Activated CD4-positive, CD25-positive, alpha-beta regulatory T cell treated with anti-CD3 and anti-CD28 coated beads, Interleukin-2, amount 50 U/mL, for 24 hours (primary cell): Measurements from ENCODE around the gene THAP8.

Experiments
- ATAC-seq, 2 donors: fragments of 150-1000 bp; cut with Tn5 transposase; one replicate each; pipeline ENCODE4 v1.10.0; 2021; ENCODE audit warnings: mild to moderate bottlenecking in 1 of 2, moderate library complexity in 1 of 2

The THAP8 gene

DNA sequence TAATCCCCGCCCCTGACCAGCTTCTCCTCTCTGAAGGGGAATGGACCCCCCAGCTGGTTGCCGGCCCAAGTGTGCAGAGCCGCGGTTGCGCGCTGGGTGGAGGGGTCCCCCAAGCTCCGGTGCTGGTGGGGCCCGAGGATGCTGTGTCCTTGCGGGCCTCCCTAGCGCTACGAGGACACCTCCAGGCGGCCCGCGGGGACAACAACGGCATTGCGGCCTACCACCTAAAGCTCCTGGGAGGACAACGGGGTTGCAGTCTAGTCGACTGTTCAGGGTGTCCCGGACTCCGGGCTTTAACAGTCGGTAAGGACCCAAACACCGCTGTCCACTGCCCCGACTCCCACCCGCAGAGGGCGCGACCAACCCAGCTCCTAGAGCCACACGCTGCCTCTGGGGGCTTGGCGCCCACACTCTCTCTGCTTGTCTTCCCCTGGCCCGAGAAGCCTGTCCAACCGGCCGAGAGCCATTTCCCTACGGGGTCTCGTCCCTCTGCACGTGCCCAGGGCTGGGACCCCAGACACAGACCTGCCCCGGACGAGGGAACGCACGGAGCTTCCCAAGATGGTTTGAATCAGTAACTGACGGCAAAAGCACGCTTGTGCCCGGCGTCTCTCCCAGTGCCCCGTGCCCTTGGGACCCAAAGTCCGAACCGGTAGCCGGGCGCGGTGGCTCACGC is 60.0 kb downstream of the THAP8 start:
- ATAC-seq, result no peak

DNA sequence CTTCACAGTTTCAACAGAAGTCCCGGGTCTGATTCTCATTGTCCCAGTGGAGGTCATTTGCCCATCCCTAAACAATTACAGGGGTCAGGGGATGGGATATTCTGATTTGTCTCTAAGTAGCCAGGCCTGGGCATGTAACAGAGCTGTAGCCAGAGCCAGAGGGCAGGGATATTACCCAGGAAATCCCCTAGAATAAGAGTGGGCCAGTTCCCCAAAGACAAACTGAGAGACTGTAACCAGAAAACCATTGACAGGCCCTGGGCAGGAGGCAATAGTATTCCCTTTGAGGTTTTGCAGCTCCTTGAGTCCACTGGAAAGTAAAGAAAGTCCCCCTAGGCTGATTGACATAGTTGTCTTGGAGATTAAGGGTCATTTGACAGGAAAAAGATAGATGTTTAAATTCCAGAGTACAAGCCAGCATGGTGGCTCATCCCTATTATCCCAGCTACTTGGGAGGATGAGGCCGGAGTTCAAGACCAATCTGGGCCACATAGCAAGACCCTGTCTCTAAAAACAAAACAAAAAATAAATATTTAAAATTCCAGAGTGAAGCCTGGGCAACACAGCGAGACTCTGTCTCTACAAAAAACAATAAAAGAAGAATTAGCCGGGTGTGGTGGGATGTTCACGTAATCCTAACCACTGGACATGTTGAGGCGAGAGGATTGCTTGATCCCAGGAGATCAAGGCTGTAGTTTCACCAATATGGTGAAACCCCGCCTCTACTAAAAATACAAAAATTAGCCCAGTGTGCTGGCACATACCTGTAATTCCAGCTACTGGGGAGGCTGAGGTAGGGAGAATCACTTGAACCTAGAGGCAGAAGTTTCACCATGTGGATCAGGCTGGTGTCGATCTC is 60.9 kb downstream of the THAP8 start:
- ATAC-seq, result no peak

DNA sequence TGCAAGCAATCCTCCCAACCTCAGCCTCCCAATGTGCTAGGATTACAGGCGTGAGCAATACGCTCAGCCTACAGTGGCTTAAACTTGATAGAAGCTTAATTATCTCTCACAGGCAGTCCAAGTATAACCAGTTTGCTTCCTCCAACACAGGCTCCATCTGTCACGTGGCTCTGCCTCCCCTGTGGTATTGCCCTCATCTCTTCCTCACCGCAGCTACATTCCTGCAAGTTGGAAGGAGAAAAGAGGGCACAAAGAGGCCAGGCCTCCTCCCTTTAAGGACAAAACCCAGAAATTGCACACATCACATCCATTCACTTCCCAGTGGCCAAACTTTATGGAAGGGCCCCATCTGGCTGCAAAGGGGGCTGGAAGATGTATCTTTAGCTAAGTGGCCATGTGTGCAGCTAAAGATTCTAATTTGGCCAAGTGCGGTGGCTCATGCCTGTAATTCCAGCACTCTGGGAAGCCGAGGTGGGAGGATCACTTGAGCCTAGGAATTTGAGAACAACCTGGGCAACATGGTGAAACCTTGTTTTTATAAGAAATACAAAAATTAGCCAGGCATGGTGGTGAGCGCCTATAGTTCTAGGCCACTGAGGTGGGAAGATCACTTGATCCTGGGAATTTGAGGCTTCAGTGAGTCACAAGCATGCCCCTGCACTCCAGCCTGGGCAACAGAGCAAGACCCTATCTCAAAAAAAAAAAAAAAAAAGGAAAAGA is 62.2 kb downstream of the THAP8 start:
- no peak for ATAC-seq

DNA sequence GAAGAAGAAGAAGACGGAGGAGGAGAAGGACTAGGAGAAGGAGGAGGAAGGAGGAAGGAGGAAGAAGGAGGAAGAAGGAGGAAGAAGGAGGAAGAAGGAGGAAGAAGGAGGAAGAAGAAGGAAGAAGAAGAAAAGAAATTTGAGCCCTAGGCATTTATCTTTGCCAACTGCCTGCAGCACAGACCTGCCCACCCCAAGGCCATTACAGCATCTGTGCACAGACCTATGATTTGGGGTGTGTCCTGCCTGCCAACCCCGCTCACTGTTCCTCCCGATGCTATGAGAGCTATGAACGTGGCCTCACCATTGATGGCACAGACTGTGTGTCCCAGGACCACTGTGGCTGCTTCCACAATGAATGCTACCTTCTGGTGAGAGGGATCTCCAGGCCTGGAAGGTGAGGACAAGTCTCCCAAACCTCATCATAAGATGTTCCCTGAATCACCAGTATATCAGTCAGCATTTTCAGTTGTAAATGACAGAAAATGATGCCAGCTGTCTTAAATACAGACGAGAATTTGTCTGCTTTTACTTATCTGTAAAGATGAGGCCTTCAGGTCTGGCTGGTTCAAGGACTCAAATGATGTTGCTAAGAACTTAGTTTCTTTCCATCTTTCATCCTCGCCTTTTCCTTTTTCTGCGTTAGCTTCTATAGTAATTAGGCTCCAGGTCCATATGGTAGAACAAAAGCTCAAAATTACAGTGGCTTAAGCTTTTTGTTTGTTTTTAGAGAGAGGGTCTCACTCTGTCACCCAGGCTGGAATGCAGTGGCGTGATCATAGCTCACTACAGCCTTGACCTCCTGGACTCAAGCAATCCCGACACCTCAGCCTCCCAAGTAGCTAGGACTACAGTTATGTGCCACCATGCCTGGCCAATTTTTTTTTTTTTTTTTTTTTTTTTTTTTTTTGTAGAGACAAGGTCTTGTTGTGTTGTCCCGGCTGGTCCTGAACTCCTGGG is 63.0 kb downstream of the THAP8 start:
- no peak for ATAC-seq

DNA sequence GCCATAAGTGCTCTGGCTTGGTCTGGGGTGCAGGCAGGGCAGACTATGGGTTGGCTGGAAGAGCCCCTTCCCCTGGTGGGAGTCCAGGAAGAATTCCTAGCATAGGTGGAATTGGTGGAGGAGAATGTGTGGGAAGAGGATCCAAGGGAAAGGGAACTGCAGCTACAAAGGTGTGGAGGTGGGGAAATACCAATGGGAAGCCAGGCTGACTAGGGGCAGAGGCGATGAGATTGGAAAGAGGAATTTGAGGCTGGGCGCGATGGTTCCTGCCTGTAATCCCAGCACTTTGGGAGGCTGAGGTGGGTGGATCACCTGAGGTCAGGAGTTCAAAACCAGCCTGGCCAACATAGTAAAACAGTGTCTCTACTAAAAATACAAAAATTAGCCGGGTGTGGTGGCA is 63.9 kb downstream of the THAP8 start:
- ATAC-seq, result no peak

DNA sequence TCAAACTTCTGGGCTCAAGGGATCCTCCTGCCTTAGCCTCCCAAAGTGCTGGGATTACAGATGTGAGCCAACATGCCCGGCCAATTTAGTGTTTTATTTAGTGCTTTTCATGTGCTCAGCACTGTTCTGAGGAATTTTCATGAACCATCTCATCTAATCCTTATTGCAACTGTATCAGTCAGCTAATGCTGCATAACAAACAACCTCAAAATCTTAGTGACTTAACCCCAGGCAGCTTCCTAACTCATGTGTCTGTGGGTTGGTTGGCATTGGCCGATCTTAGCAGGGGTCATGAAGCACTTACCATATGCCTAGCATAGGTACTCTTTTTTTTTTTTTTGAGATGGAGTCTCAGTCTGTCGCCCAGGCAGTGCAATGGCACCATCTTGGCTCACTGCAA is 65.3 kb downstream of the THAP8 start:
- no peak for ATAC-seq

DNA sequence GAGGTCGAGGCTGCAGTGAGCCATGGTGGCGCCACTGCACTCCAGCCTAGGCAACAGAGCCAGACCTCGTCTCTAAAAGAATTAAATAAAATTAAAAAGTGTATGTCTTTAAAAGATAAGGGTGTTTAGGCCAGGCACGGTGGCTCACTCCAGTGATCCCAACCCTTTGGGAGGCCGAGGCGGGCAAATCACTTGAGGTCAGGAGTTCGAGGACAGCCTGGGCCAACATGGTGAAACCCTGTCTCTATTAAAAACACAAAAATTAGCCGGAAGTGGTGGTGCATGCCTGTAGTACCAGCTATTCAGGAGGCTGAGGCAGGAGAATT is 66.6 kb downstream of the THAP8 start:
- no peak for ATAC-seq

DNA sequence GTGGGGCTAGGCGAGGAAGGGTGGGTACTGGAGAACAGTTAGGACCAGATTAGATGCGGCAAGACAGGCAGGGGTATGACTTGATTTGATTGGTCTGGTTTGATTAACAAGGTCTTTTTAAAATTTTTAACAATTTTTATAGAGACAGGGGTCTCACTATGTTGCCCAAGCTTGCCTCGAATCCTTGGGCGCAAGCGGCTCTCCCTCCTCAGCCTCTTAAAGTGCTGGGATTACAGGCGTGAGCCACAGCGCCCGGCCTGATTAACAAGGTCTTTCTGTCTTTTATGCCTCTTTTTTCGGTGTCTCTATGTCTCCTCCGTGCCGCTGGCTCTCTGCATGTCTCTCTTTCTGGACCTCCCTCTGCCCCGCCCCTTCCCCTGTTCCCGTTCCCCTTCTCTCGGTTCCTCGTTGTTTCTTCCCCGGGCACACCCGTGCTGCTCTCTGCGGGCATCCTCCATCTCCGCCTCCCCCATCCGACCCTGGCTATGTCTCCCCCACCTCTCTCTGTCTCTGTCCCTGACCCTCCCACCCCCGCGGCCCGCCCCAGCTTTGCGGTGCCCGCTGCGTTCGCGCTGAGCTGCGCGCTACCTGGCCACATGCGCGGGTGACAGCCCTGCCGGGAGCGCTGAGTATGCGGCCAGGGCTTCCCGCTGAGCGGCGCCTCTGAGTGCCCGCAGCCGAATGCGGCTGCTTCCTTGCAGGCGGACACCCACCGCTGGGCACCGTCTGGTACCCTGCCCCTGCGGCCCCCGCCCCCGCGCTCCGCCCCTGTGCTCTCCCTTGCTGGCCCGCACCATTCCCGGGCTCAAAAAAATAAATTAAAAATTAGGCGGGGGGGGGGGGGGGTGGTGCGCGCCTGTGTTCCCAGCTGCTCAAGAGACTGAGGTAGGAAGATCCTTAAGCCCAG is 67.2 kb downstream of the THAP8 start:
- ATAC-seq, result peak; percentile 49 to 51

DNA sequence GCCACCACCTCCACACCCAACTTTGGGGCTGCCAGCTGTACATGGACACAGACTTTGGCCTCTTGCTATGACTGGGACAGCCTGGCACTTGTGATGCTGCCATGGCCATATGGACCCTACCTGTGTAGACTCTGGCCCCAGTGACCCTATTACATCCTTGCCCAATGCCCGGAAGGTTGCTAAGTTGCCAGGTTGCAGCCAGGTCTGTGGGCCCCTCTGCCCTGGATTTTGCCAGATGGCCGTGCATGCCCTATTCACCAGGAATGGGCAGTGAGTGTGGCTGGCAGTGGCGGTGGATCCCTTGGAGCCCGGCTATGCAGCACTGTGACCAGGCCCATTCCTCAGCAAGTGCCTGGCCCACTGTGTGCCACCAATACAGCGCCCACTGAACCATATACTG is 68.0 kb downstream of the THAP8 start:
- ATAC-seq, result no peak
